ENCODE measurements around the gene MZF1. TPM values are rescaled to one million over a fixed set of nuclear protein-coding genes. Genes with fewer than 3 reads are reported as not detected.
"Not testable (repeated sequence)": the region's sequence is repeated elsewhere in the genome, so short reads cannot be mapped to it uniquely, and the experiment has no call there.

MZF1 gene
- 10 to 100 TPM; 31.0 to 59.2 (median 54.2) TPM for polyA plus RNA-seq (ENCODE audit: insufficient read length in 3 of 3)
- long read RNA-seq, donor 1, transcript MZF1-207 (1 exons, 2,683 nt) = major isoform, 21 of 52 reads
- long read RNA-seq, donor 1, partial matches to known transcripts = 29 of 52 reads
- long read RNA-seq, donor 1, other reads (novel, unspliced or antisense) = 0 of 52 reads
- long read RNA-seq, donor 2, transcript MZF1-207 (1 exons, 2,683 nt) = major isoform, 24 of 59 reads
- long read RNA-seq, donor 2, partial matches to known transcripts = 30 of 59 reads
- long read RNA-seq, donor 2, other reads (novel, unspliced or antisense) = 5 of 59 reads
- long read RNA-seq, donor 3, transcript MZF1-207 (1 exons, 2,683 nt) = major isoform, 16 of 17 reads
- long read RNA-seq, donor 3, partial matches to known transcripts = 0 of 17 reads
- long read RNA-seq, donor 3, other reads (novel, unspliced or antisense) = 0 of 17 reads
- long read RNA-seq, donor 4, transcript MZF1-207 (1 exons, 2,683 nt) = major isoform, 29 of 37 reads
- long read RNA-seq, donor 4, partial matches to known transcripts = 5 of 37 reads
- long read RNA-seq, donor 4, other reads (novel, unspliced or antisense) = 0 of 37 reads
- long read RNA-seq, donor 5, transcript MZF1-207 (1 exons, 2,683 nt) = major isoform, 9 of 10 reads
- long read RNA-seq, donor 5, partial matches to known transcripts = 0 of 10 reads
- long read RNA-seq, donor 5, other reads (novel, unspliced or antisense) = 0 of 10 reads
- long read RNA-seq, donor 6, transcript MZF1-207 (1 exons, 2,683 nt) = major isoform, 64 of 67 reads
- long read RNA-seq, donor 6, partial matches to known transcripts = 0 of 67 reads
- long read RNA-seq, donor 6, other reads (novel, unspliced or antisense) = 0 of 67 reads
- long read RNA-seq, donor 7, transcript MZF1-207 (1 exons, 2,683 nt) = major isoform, 29 of 68 reads
- long read RNA-seq, donor 7, partial matches to known transcripts = 33 of 68 reads
- long read RNA-seq, donor 7, other reads (novel, unspliced or antisense) = 5 of 68 reads
- long read RNA-seq, donor 8, transcript MZF1-207 (1 exons, 2,683 nt) = major isoform, 13 of 15 reads
- long read RNA-seq, donor 8, partial matches to known transcripts = 0 of 15 reads
- long read RNA-seq, donor 8, other reads (novel, unspliced or antisense) = 0 of 15 reads
- long read RNA-seq, donor 9, transcript MZF1-207 (1 exons, 2,683 nt) = major isoform, 28 of 45 reads
- long read RNA-seq, donor 9, partial matches to known transcripts = 15 of 45 reads
- long read RNA-seq, donor 9, other reads (novel, unspliced or antisense) = 0 of 45 reads
- long read RNA-seq, donor 10, transcript MZF1-207 (1 exons, 2,683 nt) = major isoform, 63 of 65 reads
- long read RNA-seq, donor 10, partial matches to known transcripts = 0 of 65 reads
- long read RNA-seq, donor 10, other reads (novel, unspliced or antisense) = 0 of 65 reads
- long read RNA-seq, donor 11, transcript MZF1-207 (1 exons, 2,683 nt) = major isoform, 27 of 30 reads
- long read RNA-seq, donor 11, partial matches to known transcripts = 0 of 30 reads
- long read RNA-seq, donor 11, other reads (novel, unspliced or antisense) = 0 of 30 reads
- long read RNA-seq, donor 12, transcript MZF1-207 (1 exons, 2,683 nt) = major isoform, 71 of 77 reads
- long read RNA-seq, donor 12, partial matches to known transcripts = 5 of 77 reads
- long read RNA-seq, donor 12, other reads (novel, unspliced or antisense) = 0 of 77 reads
- long read RNA-seq, donor 13, transcript MZF1-207 (1 exons, 2,683 nt) = major isoform, 55 of 81 reads
- long read RNA-seq, donor 13, partial matches to known transcripts = 16 of 81 reads
- long read RNA-seq, donor 13, other reads (novel, unspliced or antisense) = 9 of 81 reads
- long read RNA-seq, donor 14, transcript MZF1-207 (1 exons, 2,683 nt) = major isoform, 73 of 142 reads
- long read RNA-seq, donor 14, partial matches to known transcripts = 64 of 142 reads
- long read RNA-seq, donor 14, other reads (novel, unspliced or antisense) = 0 of 142 reads
- long read RNA-seq, donor 15, transcript MZF1-201 (6 exons, 2,905 nt) = minor isoform, 5 of 60 reads
- long read RNA-seq, donor 15, transcript MZF1-207 (1 exons, 2,683 nt) = major isoform, 45 of 60 reads
- long read RNA-seq, donor 15, partial matches to known transcripts = 7 of 60 reads
- long read RNA-seq, donor 15, other reads (novel, unspliced or antisense) = 0 of 60 reads
- long read RNA-seq, donor 16, transcript MZF1-207 (1 exons, 2,683 nt) = major isoform, 35 of 38 reads
- long read RNA-seq, donor 16, partial matches to known transcripts = 0 of 38 reads
- long read RNA-seq, donor 16, other reads (novel, unspliced or antisense) = 0 of 38 reads

DNA sequence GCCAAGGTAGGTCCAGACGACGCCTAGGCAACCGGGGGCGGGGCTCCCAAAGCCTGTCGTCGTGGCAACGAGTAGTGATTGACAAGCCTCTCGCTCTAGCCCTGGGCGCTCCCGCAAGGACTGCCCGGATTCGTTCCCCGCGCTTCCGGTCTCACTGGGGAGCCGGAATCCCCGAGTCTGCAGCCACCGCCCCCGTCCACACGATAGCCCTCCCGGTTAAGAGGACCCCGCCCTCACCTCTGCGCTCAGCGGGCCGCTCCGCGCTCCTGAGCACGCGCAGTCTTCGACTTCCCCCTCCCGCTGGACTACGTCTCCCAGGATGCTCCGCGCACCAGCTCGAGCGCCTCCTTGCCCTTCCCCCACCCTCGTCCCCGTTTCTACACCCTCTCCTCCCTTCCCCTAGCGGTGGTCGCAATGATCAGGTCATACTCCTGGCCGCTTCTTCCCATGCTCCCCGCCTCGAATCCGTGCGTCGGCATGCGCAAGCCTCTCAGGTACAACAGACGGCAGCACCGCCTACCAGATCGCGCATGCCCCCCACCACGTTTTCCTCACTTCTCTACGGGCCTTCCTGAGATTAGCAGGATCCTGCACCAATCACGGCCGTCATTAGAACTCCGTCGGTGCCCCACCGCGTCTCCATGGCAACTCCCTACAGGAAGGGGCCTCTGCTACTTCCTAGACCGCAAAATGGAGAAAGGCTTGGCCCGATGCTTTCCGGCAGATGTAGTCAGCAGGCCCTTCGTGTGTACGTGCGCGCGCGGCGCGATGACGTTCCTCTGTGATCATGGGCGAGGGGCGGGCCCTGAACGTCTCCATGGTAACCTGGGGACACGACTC, at the start of gene MZF1:
Gene MZF1, minus strand, starts transcription at position 518 of the 840 bp plus-strand sequence. CDS start 1,946 bp downstream, outside the sequence.
- DNase-seq = peak; percentile 100

DNA sequence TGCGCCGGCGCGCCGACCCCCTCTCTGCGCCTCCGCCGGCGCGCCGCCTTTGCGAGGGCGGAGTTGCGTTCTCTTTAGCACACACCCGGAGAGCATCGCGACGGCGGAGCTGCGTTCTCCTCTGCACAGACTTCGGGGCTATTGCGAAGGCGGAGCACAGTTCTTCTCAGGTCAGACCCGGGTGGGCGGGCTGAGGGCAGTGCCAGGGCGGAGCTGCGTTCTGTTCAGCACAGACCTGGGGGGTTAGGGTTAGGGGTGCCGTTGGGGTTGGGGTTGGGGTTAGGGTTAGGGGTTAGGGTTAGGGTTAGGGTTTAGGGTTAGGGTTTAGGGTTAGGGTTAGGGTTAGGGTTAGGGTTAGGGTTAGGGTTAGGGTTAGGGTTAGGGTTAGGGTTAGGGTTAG, 34.1 kb upstream of the MZF1 start:
- DNase-seq = not testable (repeated sequence)

DNA sequence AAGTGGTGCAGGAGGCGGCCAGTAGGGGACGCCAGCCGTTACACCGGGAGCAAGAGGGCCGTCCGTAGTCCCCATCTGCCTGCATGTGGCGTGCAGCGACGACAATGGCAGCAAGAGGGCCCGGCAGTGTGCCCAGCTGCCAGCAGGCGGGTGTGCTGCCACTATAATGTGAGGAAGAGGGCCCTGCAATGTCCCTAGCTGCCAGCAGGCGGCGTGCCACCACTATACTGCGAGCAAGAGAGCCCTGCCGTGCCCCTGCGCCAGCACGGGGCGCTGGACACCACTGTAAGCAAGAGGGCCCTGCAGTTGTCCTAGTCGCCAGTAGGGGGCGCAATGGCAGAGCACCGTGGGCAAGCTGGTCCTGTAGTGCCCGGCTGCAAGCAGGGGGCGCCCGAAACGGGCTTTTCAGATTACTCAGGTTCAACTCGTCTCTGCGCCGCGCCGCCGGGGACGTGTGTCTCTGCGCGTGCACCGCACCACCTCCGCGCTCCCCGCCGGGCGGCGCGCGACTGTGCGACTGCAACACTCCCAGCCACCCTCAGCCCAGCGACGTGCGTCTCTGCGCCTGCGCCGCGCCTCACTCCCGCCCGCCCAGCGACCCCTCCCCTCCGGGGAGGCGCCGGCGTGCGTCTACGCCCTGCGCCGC, 33.2 kb upstream of the MZF1 start:
- DNase-seq = not testable (repeated sequence)

GRCh38 chr19:58586133-58586765, 13.1 kb upstream of the MZF1 start:
- DNase-seq = no peak

GRCh38 chr19:58585442-58586132, 12.5 kb upstream of the MZF1 start:
- no peak for DNase-seq

GRCh38 chr19:58584498-58585441, 11.6 kb upstream of the MZF1 start:
- no peak for DNase-seq

- no peak for DNase-seq
Measured at GRCh38 chr19:58582985-58583384, 9.8 kb upstream of the MZF1 start.

- peak; percentile 79 for DNase-seq
Measured at GRCh38 chr19:58581227-58582141, 8.3 kb upstream of the MZF1 start.

GRCh38 chr19:58579473-58580142, 6.5 kb upstream of the MZF1 start:
- no peak for DNase-seq

DNA sequence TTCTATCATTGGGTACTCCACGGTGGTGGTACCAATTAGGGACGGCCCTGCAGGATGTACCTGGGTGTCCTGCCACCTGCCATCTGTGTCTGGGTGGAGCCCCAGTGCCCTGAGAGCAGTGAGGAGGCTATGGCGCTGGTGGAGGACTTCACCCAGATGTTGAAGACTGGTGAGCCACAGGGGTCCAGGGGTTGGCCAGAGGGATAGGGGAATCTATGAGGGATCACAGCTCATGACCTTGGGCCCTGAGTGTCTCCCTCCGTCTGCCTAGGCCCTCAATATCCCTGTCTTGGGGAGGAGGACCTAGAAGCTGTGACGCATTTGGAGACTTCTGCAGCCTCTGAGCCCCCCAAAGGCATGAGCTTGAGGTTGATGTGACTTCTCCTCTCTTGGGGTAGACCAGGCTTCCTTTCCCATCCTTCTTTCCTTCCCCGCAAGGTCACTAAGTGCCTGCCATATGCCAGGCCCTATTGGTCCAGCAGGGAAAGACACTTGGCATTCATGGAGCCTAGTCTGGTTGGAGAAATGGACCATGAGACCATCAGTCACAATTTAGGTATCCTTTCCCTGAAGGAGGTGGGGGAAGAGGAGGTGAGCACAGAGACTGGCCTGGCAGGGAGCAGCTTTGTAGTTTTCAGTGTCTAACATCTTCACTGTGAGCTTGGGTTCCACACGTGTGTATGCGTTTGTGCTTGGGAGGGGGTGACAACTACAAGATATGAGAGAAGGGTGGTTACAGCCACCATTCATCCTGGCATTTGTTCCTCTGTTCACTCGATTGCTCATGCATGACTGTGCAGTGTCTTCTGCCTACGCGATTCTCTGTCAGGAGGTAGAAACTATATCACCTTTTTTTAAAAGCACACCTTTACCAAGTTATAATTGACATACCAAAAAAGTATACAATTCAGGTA, 5.1 kb upstream of the MZF1 start:
- DNase-seq = no peak

DNA sequence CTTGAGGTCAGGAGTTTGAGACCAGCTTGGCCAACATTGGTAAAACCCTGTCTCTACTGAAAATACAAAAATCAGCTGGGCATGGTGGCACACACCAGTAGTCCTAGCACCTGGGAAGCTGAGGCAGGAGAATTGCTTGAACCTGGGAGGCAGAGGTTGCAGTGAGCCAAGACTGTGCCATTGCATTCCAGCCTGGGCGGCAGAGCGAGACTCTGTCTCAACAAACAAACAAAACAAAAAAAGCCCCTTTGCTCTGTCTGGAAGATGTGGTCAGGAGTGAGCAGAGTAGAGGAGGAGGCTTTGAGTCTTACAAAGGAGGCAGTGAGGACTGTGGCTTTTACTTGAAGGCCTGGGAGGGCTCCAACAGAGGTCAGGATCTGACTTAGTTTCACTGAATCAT, 4.4 kb upstream of the MZF1 start:
- DNase-seq = not testable (repeated sequence)

- peak; percentile 94 for DNase-seq
Measured at GRCh38 chr19:58575183-58576041, 2.3 kb upstream of the MZF1 start.
